ENCODE results near the gene CLCF1.
A peak's percentile ranks its signal among the peaks of the same experiment; 100 is the strongest.

CLCF1 gene

GRCh38 chr11:67395555-67396258 lies 22.3 kb upstream of the CLCF1 start:
- no peak for DNase-seq

- no peak for DNase-seq
Measured at GRCh38 chr11:67393990-67394389, 20.6 kb upstream of the CLCF1 start.

- DNase-seq = no peak
Measured at GRCh38 chr11:67393437-67393836, 20.0 kb upstream of the CLCF1 start.

GRCh38 chr11:67392183-67392715 lies 18.9 kb upstream of the CLCF1 start:
- DNase-seq = no peak

- DNase-seq = peak; percentile 95
Measured at GRCh38 chr11:67391304-67392182, 18.1 kb upstream of the CLCF1 start, which contains the start of gene RAD9A. Gene RAD9A, plus strand, starts transcription at chr11:67391986. Its CDS starts 59 bp downstream, at chr11:67392045.

GRCh38 chr11:67390947-67391303 lies 17.5 kb upstream of the CLCF1 start:
- no peak for DNase-seq

DNA sequence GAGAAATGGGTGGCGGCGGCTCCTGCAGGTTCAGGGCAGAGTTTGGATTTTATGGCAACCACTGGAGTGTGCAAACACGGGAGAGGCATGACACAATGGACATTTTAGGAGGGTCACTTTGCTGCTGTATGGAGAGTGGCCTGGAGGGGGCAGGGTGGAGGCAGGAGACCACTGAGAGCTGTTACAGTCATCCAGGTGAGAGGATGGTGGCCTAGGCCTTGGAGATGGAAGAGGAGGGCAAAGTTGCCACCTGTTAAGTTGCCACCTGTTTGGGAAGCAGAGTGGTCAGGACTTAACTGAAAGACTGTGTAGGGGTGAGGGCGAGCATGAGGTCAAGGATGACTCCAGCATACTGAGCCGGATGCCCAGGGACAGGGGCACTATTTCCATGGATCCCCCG lies 16.1 kb upstream of the CLCF1 start:
- no peak for DNase-seq

- DNase-seq = no peak
Measured at GRCh38 chr11:67387518-67387917, 14.1 kb upstream of the CLCF1 start.

GRCh38 chr11:67387069-67387468 lies 13.7 kb upstream of the CLCF1 start:
- no peak for DNase-seq

- DNase-seq = peak; percentile 67
Measured at GRCh38 chr11:67384851-67385366, 11.5 kb upstream of the CLCF1 start.

DNA sequence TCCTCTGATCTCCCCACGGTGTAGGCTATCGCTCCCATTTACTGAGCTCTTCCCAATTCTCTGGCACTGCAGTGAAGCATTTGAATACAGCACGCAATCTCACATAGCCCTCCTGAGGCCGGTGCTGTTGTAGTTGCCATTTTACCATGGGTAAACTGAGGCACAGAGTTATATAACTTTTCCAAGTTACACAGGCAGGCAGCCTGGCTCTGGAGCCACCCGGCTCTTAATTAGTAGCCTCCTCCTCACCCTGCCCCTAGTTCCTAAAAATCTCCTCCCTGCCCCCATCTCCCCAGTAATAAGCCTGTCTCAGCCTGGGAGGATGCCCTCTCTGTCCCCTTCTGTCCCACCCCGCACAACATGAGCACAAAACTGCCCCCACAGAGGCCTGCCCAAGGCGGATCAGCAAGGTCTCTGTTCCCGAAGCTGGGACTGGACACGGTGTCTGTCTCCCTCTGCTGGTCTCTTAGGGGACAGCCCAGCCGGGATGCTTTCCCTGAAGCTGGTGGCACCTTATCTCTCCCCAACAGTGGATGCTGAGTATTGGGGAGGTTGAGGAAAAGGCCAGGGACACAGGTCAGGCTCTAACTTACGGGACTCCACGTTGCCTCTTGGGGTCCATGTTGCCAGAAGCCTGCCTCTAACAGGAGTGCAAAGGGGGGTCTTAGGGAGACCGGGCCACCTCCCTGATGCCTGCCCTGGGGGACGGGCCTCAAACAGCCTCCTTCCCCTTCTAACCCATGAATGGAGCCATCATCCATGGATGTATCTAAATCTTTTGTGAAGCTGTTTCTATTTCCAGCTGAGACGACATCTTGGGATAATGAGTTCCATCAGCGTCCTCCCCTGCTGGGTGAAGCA lies 9.1 kb upstream of the CLCF1 start:
- peak; percentile 77 for DNase-seq

- no peak for DNase-seq
Measured at GRCh38 chr11:67381244-67381972, 8.0 kb upstream of the CLCF1 start.

- peak; percentile 61 for DNase-seq
Measured at GRCh38 chr11:67379061-67380058, 6.0 kb upstream of the CLCF1 start.

DNA sequence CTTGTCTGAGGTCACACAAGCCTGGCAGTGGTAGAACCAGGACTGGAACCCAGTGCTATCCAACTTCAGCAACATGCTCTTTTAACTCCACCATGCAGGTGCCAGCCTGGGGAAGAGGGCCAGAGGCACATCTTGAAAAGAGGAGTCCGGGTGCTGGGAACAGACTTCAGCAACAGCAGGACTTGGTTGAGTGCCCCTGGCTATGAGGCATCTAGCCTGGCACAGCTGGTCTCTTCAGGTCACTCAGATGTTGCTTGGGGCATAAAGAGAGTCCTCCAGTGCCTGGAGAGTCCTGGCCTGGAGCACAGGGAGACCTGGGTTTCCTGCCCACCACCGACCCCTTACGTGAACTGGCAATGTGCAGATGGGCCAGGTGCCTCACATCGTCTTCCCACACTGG lies 5.1 kb upstream of the CLCF1 start:
- DNase-seq = no peak

- no peak for DNase-seq
Measured at GRCh38 chr11:67376873-67377808, 3.7 kb upstream of the CLCF1 start.

DNA sequence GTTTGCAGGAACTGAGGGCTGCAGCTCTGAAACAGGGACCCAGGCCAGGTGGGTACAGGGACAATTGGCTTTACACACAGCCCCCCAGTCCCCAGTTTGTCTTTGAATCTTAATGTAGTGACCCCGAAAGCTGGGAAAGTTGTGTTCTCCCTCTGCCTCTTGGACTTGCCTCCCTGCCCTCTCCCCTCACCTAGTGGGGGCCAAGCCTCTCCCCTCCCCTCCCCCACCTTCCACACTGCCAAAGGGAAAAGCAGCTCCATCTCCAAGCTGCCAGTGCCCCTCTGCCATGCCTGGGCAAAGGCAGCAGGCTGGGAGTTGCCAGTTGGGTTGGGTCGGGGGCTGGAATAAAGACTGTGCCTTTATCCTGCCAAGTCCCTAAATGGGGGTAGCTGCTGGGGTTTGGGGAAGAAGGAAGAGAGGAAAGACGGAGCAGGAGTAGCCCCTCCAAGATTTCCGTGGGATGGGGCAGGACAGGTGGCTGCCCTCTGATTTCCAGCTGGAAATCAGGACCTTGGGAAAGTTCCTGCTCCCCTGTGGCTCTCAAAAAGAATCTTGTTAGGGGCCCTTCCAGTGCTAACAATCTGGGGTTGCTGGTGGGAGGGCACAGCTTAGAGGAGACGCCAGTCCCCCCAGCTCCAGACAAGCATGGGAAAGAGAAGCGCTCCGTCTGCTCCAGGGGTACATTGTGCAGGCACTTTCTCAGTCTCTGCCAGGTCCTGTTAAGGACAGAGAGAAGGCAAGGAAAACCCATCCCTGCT lies 2.8 kb upstream of the CLCF1 start:
- no peak for DNase-seq

- no peak for DNase-seq
Measured at GRCh38 chr11:67375320-67376055, 2.1 kb upstream of the CLCF1 start.
